Activated CD4-positive, alpha-beta T cell treated with anti-CD3 and anti-CD28 coated beads for 1 hour (primary cell): Measurements from ENCODE around the gene EIF4B.

Experiments
- DNase-seq: peaks from one replicate; pipeline ENCODE4 v3.0.0-alpha.2; 2020

The EIF4B gene

DNA sequence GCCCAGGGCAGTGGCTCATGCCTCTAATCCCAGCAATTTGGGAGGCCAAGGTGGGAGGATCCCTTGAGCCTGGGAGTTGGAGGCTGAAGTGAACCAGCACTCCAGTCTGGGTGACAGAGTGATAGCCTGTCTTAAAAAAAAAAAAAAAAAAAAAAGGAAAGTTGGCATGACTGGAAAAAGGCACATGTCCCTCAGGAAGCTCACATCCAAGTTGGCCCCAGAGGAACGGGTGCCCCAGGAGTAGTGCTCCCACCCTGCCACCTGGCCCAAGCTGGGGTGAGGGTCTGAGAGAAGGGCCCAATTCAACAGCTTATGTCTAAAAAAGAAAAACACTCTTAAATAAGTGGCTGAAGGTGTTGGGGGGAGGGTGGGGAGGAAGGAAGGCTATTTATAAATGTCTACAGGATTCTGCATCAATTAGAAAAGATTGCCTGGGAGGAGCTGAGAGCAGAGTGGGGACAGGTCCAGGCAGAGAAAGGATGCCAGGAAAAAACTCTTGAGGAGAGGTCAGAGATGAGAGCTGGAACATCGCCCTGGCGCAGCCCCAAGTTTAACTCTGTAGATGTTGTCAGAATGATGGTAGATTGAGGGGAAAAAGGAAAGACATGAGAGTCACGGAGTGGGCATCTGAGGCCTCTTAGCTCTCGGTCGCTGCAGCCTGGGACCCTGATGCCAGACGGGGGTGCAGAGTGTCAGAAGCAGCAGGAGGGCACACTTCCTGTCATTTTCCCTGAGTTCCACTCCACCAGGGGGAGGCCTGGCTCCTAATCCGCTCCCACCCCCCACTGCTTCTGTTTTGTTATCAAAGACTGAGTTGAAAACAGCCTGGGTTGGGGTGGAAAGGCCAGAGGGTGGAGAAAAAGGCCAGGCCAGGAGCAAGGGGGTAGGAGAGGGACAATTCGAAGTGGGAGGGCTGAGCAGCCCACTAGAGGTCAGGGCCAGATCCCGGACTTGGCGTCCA lies 65.6 kb downstream of the EIF4B start:
- DNase-seq = no peak

GRCh38 chr12:53073881-53074280 lies 67.6 kb downstream of the EIF4B start:
- DNase-seq = no peak

DNA sequence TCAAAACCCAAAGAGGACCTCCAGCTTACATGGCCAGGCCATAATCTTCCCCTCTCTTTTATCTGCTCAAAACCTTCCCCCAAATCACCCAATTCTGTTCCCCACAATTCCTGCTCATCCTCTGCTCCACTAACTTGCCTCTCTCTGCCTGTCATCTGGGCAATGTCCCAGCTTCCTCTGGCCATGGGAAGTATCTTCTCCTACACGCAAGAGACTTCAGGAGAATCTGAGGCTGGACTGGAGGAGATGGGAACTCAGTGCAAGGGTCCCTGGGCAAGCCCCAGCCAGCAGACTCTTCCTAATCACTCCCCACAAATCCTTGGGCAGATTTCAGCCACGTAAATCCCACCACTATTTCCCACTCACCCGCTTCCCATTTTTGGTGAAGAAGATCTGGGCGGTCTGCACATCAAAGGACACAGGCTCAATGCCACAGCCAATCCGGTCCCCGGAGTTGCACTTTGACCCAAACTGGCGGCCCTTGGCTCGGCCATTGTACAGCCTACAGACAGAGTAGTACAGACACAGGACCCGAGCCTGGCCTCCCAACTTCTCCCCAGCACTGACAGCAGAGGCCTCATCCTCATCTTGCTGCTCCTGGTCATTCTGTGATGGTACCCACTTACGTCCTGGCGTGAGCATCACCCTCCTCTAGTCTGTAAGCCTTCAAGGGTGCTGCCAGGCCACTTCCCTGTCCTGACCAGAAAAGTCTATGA lies 68.2 kb downstream of the EIF4B start:
- DNase-seq = no peak

DNA sequence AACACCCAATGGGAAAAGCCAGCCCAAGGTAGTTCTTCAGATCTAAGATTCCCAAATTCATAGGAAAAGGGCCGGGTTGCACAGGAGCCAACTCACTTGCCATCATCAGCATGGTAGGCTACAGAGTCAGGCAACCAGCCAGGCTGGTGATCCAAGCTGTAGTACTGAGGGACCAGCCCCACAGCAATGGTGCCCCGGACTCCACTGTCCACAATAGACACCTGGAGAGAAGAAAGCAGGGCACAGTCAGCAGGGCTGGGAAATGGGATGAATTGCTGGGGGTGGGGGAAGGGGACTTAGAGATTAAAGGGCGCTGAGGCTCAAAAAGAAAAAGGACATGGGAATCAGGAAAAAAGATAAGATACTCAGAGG lies 68.7 kb downstream of the EIF4B start:
- no peak for DNase-seq

DNA sequence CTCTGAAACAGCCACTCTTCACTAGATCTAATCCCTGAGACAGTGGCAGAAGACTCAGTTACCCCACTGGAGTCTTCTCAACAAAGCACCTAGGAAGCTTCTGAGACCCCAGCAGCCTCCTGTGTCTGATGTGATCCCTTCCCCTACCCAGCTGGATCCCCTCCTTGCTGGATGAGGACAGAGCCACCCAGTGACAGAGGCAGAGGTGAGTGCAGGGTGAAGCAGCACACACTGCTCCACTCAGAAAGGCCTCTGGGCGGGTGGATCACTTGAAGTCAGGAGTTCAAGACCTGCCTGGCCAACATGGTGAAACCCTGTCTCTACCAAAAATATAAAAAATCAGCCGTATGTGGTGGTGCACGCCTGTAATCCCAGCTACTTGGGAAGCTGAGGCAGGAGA lies 70.2 kb downstream of the EIF4B start:
- DNase-seq = no peak

DNA sequence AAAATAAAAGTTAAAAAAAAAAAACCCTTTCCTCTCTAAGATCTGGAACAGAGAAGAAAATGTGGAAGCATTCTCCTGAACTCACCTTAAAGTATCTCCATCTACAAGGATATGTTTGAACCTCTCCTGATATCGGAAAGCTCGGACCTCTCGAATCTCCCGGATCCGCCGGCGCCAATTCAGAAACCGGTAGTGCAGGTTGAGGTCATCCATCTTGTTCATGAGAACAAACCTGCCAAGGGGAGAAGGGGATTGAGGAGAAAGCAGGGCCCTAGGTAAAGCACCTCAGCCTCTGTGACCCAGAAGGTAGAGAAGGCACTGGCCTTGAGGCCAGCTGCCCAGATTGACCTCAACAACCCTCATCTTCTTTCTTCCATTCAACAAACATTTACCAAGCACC lies 70.8 kb downstream of the EIF4B start:
- DNase-seq = no peak

DNA sequence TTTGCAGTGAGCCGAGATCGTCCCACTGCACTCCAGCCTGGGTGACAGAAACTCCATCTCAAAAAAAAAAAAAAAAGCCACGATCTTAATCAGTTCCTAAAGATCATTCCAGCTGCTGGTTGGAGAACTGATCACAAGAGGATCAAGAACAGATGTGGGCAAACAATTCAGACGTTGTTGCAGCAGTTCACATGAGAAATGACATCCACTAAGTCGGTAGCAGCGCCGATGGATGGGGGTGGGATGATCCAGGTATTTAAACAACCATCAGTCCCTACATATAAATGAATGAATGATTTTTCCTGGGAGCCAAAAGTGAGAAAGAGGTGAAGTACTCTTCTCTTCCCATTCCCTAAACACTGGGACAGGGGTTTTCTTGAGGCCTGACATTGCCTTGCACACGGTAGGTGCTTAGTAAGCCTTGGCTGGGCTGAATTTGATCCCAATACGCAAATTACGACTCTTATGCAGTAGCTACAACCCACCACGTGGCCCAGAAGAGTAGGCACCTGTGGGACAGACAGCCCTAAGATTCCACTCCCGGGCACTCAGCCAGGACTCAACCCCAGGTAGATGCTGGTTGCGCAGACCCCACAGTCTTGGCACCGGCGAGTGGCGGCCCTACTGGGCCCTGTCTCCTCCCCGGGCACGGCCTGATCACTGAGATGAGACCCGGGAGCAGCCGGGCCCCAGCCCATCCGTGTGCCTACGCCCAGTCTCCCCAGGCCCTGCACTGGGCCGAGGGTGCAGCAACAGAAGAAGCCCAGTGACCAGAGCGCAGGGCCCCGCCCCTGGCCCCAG lies 72.4 kb downstream of the EIF4B start:
- peak; percentile 31 for DNase-seq

- DNase-seq = peak; percentile 94
Observed at GRCh38 chr12:53079226-53080117, 73.2 kb downstream of the EIF4B start, which contains the start of gene SPRYD3. SPRYD3 (minus strand) TSS chr12:53079390; CDS start chr12:53079333, 57 bp downstream.

- no peak for DNase-seq
Observed at GRCh38 chr12:53082637-53083175, 76.5 kb downstream of the EIF4B start.

DNA sequence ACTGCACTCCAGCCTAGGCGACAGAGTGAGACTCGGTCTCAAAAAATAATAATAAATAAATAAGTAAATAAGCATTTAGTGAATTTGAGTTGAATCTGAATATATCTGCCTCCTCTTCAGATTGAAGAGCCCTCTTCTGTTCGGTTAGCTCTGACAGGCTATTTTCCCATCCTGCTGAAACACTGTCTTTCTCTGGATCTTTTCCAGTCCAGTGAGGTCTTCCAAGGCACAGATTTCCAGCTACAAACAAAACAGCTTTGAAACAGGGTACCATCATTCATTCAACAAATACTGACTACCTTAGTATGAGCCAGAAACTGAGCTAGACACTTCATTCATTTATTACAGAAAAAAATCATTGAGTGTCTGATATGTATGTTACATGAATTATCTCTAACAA lies 80.1 kb downstream of the EIF4B start:
- no peak for DNase-seq

DNA sequence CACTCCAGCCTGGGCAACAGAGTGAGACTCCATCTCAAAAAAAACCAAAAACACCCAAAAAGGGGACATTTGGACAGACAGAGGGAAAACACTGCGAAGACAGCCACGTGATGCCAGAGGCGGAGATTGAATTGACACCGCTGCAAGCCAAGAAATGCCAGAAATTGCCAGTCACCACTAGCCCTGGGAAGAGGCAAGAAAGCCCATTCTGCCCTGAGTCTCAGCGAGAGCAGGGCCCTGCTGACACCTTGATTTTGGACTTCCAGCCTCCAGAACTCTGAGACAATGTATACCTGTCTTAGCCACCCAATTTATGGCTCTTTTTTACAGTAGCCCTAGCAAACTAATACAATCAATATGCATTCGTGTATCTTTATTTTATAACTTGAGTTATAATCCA lies 83.8 kb downstream of the EIF4B start:
- no peak for DNase-seq

- DNase-seq = no peak
Observed at GRCh38 chr12:53090554-53090953, 84.3 kb downstream of the EIF4B start.

DNA sequence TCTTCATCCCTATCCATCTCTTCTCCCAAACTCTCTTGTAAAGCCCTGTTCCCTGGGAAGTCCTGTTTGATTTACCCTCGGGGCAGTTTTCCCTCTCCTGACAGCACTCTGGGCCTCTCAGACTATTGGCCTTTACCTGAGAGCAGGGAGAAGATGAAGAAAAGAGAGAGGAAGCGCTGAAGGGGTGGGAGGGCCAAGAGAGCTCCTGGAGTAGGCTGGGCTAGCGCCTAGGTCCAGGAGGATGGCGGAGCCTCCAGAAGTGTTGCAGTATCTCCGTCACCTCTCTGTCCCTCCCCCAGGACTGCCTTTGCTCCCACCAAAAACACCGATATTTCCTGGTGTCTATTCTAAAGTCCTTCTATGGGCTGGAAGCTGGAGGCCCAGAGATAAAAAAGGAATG lies 85.5 kb downstream of the EIF4B start:
- no peak for DNase-seq
